OCI-LY3 (cell line): Measurements from ENCODE around the gene INVS.

ENCODE experiments used
- H2AFZ ChIP-seq: fragments of 200-600, 300-600 bp; shearing (Covaris generic); 2 replicates; pipeline ENCODE4 v1.6.0; 2014; ENCODE audit warnings: antibody characterized with exemption, low read depth, low read length
- H3K27ac ChIP-seq: fragments of 200-600, 300-600 bp; sonication (generic); 2 replicates; pipeline ENCODE4 v1.5.1; 2014; ENCODE audit warnings: mild to moderate bottlenecking, low read length, moderate library complexity, mixed read lengths
- H3K27me3 ChIP-seq: fragments of 200-600, 300-600 bp; sonication (generic); 2 replicates; pipeline ENCODE4 v1.6.1; 2014; ENCODE audit warnings: low read depth, low read length, mixed read lengths
- H3K36me3 ChIP-seq: fragments of 200-600, 300-600 bp; sonication (generic); replicated peaks from 2 replicates; pipeline ENCODE3; 2014; ENCODE audit warnings: low read depth, low read length, mixed read lengths
- H3K4me1 ChIP-seq: fragments of 300-600, 200-600 bp; sonication (generic); 2 replicates; pipeline ENCODE4 v1.6.1; 2014; ENCODE audit warnings: low read length, mixed read lengths
- H3K4me2 ChIP-seq: fragments of 200-600, 300-600 bp; sonication (generic); 2 replicates; pipeline ENCODE4 v1.6.1; 2014; ENCODE audit warnings: low read length, mixed read lengths
- H3K4me3 ChIP-seq: fragments of 300-600, 200-600 bp; sonication (generic); 2 replicates; pipeline ENCODE4 v1.5.1; 2014; ENCODE audit warnings: antibody characterized with exemption, mild to moderate bottlenecking, low read length, moderate library complexity
- H3K79me2 ChIP-seq: fragments of 300-600, 200-600 bp; shearing (Covaris generic); 2 replicates; pipeline ENCODE4 v1.6.1; 2014; ENCODE audit warnings: mild to moderate bottlenecking, low read length, mixed read lengths
- H3K9ac ChIP-seq: fragments of 300-600, 200-600 bp; shearing (Covaris generic); 2 replicates; pipeline ENCODE4 v1.6.0; 2014; ENCODE audit warnings: mild to moderate bottlenecking, low read length, moderate library complexity
- H3K9me3 ChIP-seq: fragments of 200-600, 300-600 bp; shearing (Covaris generic); 2 replicates; pipeline ENCODE4 v1.6.1; 2014; ENCODE audit warnings: low read length, mixed read lengths; ENCODE audit not compliant: insufficient read depth
- H4K20me1 ChIP-seq: fragments of 200-600, 300-600 bp; sonication (generic); 2 replicates; pipeline ENCODE4 v1.6.1; 2016; ENCODE audit warnings: low read length, mixed read lengths; ENCODE audit not compliant: insufficient read depth
- CTCF ChIP-seq: fragments of 200-600, 300-600 bp; sonication (generic); IDR thresholded peaks from 2 replicates; pipeline ENCODE4 v1.5.1; 2014; ENCODE audit warnings: antibody characterized with exemption, low read length, low read depth
- EZH2phosphoT487 ChIP-seq: fragments of 200-600 bp; shearing (Covaris generic); IDR thresholded peaks from 2 replicates; pipeline ENCODE4 v1.6.1; 2018; ENCODE audit warnings: antibody characterized with exemption, mixed run types, low read depth

INVS gene

DNA sequence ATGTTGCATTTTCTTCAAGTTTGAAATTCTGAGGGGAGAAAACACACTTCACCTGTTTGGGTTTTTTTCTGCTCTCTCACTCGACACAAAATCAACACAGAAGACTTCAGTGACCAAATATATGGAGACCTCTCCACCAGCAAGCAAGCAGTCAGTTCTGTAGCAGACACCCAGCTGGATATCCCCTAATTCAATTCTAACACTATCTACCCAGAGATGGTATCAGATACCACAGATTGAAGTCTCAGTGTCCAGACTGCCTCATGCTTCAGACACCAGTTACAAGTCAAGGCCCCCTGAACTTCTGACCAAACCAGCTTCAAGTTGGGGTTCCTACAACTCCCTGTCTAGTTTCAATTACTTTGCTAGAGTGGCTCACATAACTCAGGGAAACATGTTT, 97.8 kb downstream of the INVS start:
- TF ChIP-seq CTCF = no peak
- no peak for TF ChIP-seq EZH2phosphoT487
- no peak overlapping the region for H3K9ac ChIP-seq
- H3K79me2 ChIP-seq = no peaks in the 10 kb centered on the region
- no peak overlapping the region for H3K4me2 ChIP-seq
- no peak overlapping the region for H3K27ac ChIP-seq
- peaks cover 10% of the 10 kb centered on the region; the same call in 1 of the 2 replicates for H3K9me3 ChIP-seq
- no peaks in the 10 kb centered on the region for H3K4me1 ChIP-seq
- no peaks in the 10 kb centered on the region for H3K27me3 ChIP-seq
- H3K36me3 ChIP-seq = peaks cover 6% of the 10 kb centered on the region
- H2AFZ ChIP-seq = no peak overlapping the region
- no peak overlapping the region for H3K4me3 ChIP-seq
- no peaks in the 10 kb centered on the region for H4K20me1 ChIP-seq

DNA sequence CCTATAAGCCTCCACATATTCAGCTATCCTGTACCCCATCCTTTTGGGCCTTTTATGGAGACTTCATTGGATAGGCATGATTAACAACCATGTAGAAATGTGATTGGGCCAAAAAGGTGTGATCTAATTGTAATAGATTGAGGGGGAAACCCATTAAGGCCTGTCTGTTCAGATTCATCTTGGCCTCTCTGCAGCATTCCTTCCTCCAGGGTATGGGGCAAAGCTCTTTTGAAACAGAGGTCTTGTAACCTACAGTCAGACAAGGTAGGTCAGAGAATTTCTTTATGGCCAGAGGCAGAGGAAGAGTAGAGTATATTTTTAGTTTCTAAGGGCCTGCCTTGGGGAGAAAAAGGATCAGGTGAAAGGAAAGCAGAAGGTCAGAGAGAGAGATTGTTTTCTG, 98.5 kb downstream of the INVS start:
- Histone ChIP-seq H3K4me2 (no peak overlapping the region), H3K9ac (no peak overlapping the region)
- TF ChIP-seq EZH2phosphoT487 (no peak), CTCF (no peak)

GRCh38 chr9:100202806-100203205, 103.8 kb downstream of the INVS start:
- Histone ChIP-seq H3K4me1 (no peaks in the 10 kb centered on the region), H4K20me1 (no peaks in the 10 kb centered on the region), H2AFZ (no peak overlapping the region), H3K9ac (no peak overlapping the region), H3K4me3 (no peak overlapping the region), H3K36me3 (peaks cover 6% of the 10 kb centered on the region), H3K4me2 (no peak overlapping the region), H3K27me3 (no peaks in the 10 kb centered on the region), H3K79me2 (no peaks in the 10 kb centered on the region), H3K27ac (no peak overlapping the region), H3K9me3 (peaks cover 10% of the 10 kb centered on the region; the same call in 1 of the 2 replicates)
- TF ChIP-seq CTCF (no peak), EZH2phosphoT487 (no peak)

More for the DNA sequence above, 98.5 kb downstream of the INVS start:
- no peaks in the 10 kb centered on the region for H3K4me1 ChIP-seq
- H2AFZ ChIP-seq = no peak overlapping the region
- H3K27me3 ChIP-seq = no peaks in the 10 kb centered on the region
- H3K79me2 ChIP-seq = no peaks in the 10 kb centered on the region
- H3K9me3 ChIP-seq = peaks cover 10% of the 10 kb centered on the region; the same call in 1 of the 2 replicates
- no peak overlapping the region for H3K4me3 ChIP-seq
- H3K36me3 ChIP-seq = peaks cover 6% of the 10 kb centered on the region
- H4K20me1 ChIP-seq = no peaks in the 10 kb centered on the region
- no peak overlapping the region for H3K27ac ChIP-seq

GRCh38 chr9:100204796-100205195, 105.8 kb downstream of the INVS start:
- no peak overlapping the region for H3K4me3 ChIP-seq
- TF ChIP-seq EZH2phosphoT487 (no peak), CTCF (no peak)
- peaks cover 5% of the 10 kb centered on the region; the same call in 1 of the 2 replicates for H3K9me3 ChIP-seq
- no peak overlapping the region for H3K4me2 ChIP-seq
- H3K79me2 ChIP-seq = no peaks in the 10 kb centered on the region
- H3K4me1 ChIP-seq = peaks cover 2% of the 10 kb centered on the region; the same call in 1 of the 2 replicates
- no peaks in the 10 kb centered on the region for H4K20me1 ChIP-seq
- H3K36me3 ChIP-seq = peaks cover under 1% of the 10 kb centered on the region
- no peak overlapping the region for H3K27ac ChIP-seq
- no peak overlapping the region for H2AFZ ChIP-seq
- no peak overlapping the region for H3K9ac ChIP-seq
- H3K27me3 ChIP-seq = no peaks in the 10 kb centered on the region
